IPS-18a (cell line): ENCODE data around the gene IL21R.
"Not testable (repeated sequence)": the region's sequence is repeated elsewhere in the genome, so short reads cannot be mapped to it uniquely, and the experiment has no call there.

Experiments
- H3K27ac ChIP-seq: one replicate; pipeline ENCODE4 v1.5.1; 2013; ENCODE audit warnings: low read length
- H3K27me3 ChIP-seq: one replicate; pipeline ENCODE4 v1.6.1; 2013; ENCODE audit warnings: mild to moderate bottlenecking, low read length; ENCODE audit not compliant: control insufficient read depth, insufficient read depth
- H3K36me3 ChIP-seq: one replicate; pipeline ENCODE4 v1.6.1; 2013; ENCODE audit warnings: low read depth, low read length; ENCODE audit not compliant: control insufficient read depth
- H3K4me1 ChIP-seq: one replicate; pipeline ENCODE4 v1.6.1; 2013; ENCODE audit warnings: low read depth, low read length; ENCODE audit not compliant: control insufficient read depth
- H3K4me3 ChIP-seq: one replicate; pipeline ENCODE4 v1.5.1; 2013; ENCODE audit warnings: low read length
- H3K9ac ChIP-seq: one replicate; pipeline ENCODE4 v1.6.1; 2013; ENCODE audit warnings: mild to moderate bottlenecking, low read length, moderate library complexity
- H3K9me3 ChIP-seq: one replicate; pipeline ENCODE4 v1.6.1; 2013; ENCODE audit warnings: low read depth, low read length; ENCODE audit not compliant: control insufficient read depth

IL21R gene

GRCh38 chr16:27392671-27393070 is 9.3 kb upstream of the IL21R start:
- Histone ChIP-seq H3K9ac (no peak overlapping the region), H3K27ac (no peak overlapping the region), H3K9me3 (no peaks in the 10 kb centered on the region)

GRCh38 chr16:27394516-27394915 is 7.5 kb upstream of the IL21R start:
- no peak overlapping the region for H3K9ac ChIP-seq
- no peak overlapping the region for H3K27ac ChIP-seq
- H3K9me3 ChIP-seq: no peaks in the 10 kb centered on the region
- H3K27me3 ChIP-seq: no peaks in the 10 kb centered on the region
- H3K36me3 ChIP-seq: no peaks in the 10 kb centered on the region
- H3K4me1 ChIP-seq: no peaks in the 10 kb centered on the region
- no peak overlapping the region for H3K4me3 ChIP-seq

More at GRCh38 chr16:27392671-27393070, 9.3 kb upstream of the IL21R start:
- H3K4me3 ChIP-seq: no peak overlapping the region
- H3K4me1 ChIP-seq: no peaks in the 10 kb centered on the region
- no peaks in the 10 kb centered on the region for H3K36me3 ChIP-seq
- no peaks in the 10 kb centered on the region for H3K27me3 ChIP-seq

DNA sequence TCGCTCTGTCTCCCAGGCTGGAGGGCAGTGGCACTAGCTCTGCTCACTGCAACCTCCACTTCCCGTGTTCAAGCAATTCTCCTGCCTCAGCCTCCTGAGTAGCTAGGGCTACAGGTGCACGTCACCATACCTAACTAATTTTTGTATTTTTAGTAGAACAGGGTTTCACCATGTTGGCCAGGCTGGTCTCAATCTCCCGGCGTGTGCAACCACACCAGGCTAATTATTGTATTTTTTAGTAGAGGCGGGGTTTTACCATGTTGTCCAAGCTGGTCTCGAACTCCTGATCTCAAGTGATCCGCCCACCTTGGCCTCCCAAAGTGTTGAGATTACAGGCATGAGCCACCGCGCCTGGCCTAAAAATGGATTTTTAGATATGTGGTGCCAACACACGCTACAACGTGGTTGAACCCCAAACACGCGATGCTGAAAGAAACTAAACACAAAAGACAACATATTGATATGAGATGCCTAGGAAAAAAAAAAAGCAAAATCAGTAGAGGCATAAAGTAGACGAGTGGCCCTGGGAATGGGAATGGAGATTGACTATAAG is 3.6 kb upstream of the IL21R start:
- not testable (repeated sequence) for H3K4me1 ChIP-seq, H3K27ac ChIP-seq, H3K4me3 ChIP-seq, H3K9me3 ChIP-seq, H3K9ac ChIP-seq, H3K36me3 ChIP-seq, H3K27me3 ChIP-seq

DNA sequence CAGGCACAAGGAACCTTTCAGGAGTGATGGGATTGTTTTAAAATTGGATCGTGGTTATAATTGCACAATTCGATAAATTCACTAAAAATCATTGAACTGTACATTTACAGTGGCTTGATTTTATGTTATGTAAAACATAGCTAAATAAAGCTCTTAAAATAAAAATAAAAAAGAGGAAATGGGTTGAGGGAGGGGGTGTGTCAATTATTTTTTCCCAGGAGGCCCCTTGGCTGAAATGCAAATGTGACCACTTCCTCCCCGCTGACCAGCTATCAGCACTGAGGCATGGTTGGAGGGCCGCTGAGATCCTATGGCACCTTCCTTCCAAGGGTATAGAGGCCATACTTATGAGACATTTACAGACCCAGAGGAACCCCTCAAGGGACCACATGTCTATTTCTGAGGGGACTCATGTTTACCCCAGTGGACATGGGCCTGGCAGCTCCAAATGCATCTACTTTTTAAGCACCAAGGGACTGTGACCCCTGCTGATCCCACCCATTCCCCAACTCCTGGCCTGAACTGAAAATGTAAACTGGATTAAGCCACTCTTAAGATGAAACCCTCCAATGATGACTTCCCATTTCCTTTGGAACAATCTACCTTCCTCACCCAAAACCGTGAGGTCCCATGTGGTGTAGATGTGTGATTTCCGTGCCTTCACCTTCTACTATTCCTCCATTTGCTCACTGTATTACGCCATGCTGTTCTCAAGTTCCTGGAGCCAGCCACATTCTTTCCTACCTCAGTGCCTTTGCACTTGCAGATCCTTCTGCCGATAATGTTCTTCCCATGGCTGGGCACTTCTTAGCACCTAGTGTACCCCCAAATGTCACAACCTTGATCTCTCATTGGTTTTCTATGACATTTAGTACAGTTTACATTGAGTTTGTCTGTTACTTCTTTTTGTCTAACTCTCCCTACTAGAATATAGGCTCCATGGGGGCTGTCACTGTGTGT is 2.8 kb upstream of the IL21R start:
- Histone ChIP-seq H3K4me1 (no peaks in the 10 kb centered on the region), H3K36me3 (no peaks in the 10 kb centered on the region), H3K4me3 (no peak overlapping the region), H3K27ac (no peak overlapping the region), H3K27me3 (no peaks in the 10 kb centered on the region), H3K9ac (no peak overlapping the region), H3K9me3 (no peaks in the 10 kb centered on the region)

GRCh38 chr16:27399969-27400368 is 2.0 kb upstream of the IL21R start:
- Histone ChIP-seq H3K27me3 (no peaks in the 10 kb centered on the region), H3K9me3 (no peaks in the 10 kb centered on the region), H3K4me1 (no peaks in the 10 kb centered on the region), H3K36me3 (no peaks in the 10 kb centered on the region), H3K9ac (no peak overlapping the region), H3K27ac (no peak overlapping the region), H3K4me3 (no peak overlapping the region)

DNA sequence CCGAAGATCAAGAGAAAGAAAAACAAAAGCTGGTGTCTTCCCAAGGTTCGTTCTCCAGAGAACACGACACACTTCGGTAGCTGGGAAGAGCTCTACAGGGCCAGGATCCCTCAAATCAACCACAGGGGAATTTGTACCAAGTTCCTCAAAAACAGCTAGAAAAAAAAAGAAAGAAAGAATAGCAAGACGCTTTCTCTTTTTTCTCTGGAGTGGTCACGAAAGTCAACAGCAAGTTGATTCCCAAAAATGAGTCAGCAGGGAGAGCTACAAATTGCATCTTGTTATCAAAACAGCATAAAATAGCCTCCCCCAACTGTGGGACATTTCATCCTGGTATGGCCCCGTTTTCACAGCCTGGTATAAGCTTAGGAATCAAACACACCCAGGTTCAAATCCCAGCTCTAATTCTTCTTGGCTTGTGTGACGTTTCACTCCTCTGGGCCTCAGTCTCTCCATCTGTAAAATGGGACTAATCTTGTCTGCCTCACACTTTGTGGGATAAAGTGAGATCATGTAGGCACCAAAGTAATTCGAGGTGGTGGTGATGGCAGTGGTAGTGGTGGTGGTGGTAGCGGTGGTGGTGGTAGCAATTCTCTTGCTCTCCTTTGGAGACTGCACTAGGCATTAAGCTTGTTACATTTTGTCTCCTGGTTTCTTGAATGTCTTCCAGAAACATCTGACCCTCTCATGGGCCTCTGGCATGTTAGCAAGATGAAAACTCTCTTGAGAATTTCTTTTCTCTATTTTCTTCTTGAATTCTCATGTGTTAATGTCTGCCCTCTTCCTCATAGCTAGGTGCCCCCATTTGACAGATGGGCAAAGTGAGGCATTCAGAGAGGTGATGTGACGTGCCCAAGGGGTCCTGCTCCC is 988 bp upstream of the IL21R start:
- Histone ChIP-seq H3K9me3 (no peaks in the 10 kb centered on the region), H3K9ac (no peak overlapping the region), H3K27ac (no peak overlapping the region), H3K27me3 (no peaks in the 10 kb centered on the region), H3K4me1 (no peaks in the 10 kb centered on the region), H3K36me3 (no peaks in the 10 kb centered on the region), H3K4me3 (no peak overlapping the region)

GRCh38 chr16:27402569-27402963 is 592 bp downstream of the IL21R start:
- Histone ChIP-seq H3K36me3 (no peaks in the 10 kb centered on the region), H3K27me3 (no peaks in the 10 kb centered on the region), H3K4me3 (no peak overlapping the region), H3K27ac (no peak overlapping the region), H3K4me1 (peaks cover 3% of the 10 kb centered on the region), H3K9me3 (no peaks in the 10 kb centered on the region), H3K9ac (no peak overlapping the region)

DNA sequence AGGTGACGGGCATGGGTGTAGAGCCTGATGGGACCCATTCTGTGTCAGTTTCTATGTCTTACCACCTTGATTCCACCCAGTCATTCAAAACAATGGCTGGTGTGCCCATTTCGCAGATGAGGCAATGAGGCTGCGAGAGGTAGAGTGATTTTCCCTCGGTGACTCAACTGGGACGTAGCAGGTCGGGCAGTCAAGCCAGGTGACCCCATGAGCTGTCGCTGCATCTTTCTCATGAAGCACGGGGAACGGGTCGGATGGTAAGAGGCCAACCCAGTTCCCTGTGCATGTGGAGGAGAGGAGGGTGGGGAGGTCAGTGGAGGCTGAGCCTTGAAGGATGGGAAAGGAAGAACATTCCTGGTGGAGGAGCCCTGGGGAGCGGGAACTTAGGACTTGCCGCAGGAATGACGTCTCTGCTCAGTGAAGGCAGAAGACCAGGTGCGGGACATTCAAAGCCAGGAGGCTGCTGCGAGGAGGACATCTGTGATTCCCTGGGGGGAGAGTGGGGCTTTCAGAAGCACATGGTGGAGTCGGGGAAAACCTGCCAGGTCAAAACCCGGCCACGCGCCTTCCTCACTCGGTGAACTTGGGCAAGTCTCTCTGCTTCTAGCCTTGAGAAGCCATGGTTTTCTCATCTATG is 1.1 kb downstream of the IL21R start:
- H3K4me3 ChIP-seq: no peak overlapping the region
- no peaks in the 10 kb centered on the region for H3K36me3 ChIP-seq
- peaks cover 3% of the 10 kb centered on the region for H3K4me1 ChIP-seq
- H3K27ac ChIP-seq: no peak overlapping the region
- no peak overlapping the region for H3K9ac ChIP-seq
- H3K27me3 ChIP-seq: no peaks in the 10 kb centered on the region
- H3K9me3 ChIP-seq: no peaks in the 10 kb centered on the region

GRCh38 chr16:27403601-27403992 is 1.6 kb downstream of the IL21R start:
- Histone ChIP-seq H3K36me3 (no peaks in the 10 kb centered on the region), H3K27ac (no peak overlapping the region), H3K9me3 (no peaks in the 10 kb centered on the region), H3K4me3 (no peak overlapping the region), H3K4me1 (peaks cover 3% of the 10 kb centered on the region), H3K9ac (no peak overlapping the region), H3K27me3 (no peaks in the 10 kb centered on the region)

- Histone ChIP-seq H3K4me3 (no peak overlapping the region), H3K36me3 (no peaks in the 10 kb centered on the region), H3K4me1 (peaks cover 3% of the 10 kb centered on the region), H3K27me3 (no peaks in the 10 kb centered on the region), H3K9ac (no peak overlapping the region), H3K9me3 (no peaks in the 10 kb centered on the region), H3K27ac (no peak overlapping the region)
These were observed 2.3 kb downstream of the IL21R start for GRCh38 chr16:27404163-27404823.
